HEK293 (cell line): ENCODE data around the gene PPOX.
A peak's percentile ranks its signal among the peaks of the same experiment; 100 is the strongest.

ENCODE experiments used
- HIC1 ChIP-seq: fragments of 450-650 bp; formaldehyde crosslinking; IDR thresholded peaks from 2 replicates; pipeline ENCODE4 v1.5.1; 2016; ENCODE audit warnings: missing biosample characterization, missing genetic modification characterization
- IKZF3 ChIP-seq: fragments of 450-650 bp; IDR thresholded peaks from 2 replicates; pipeline ENCODE4 v1.5.0; 2018; ENCODE audit warnings: missing biosample characterization, mild to moderate bottlenecking, missing genetic modification characterization, moderate library complexity
- KLF8 ChIP-seq: fragments of 450-650 bp; formaldehyde crosslinking; IDR thresholded peaks from 2 replicates; pipeline ENCODE4 v1.5.1; 2016; ENCODE audit warnings: missing biosample characterization, missing genetic modification characterization
- SCRT2 ChIP-seq: fragments of 450-650 bp; formaldehyde crosslinking; IDR thresholded peaks from 2 replicates; pipeline ENCODE4 v1.5.1; 2016; ENCODE audit warnings: missing biosample characterization, missing genetic modification characterization
- SP2 ChIP-seq: fragments of 450-650 bp; formaldehyde crosslinking; IDR thresholded peaks from 2 replicates; pipeline ENCODE4 v1.5.1; 2016; ENCODE audit warnings: missing biosample characterization, missing genetic modification characterization
- TCF7L2 ChIP-seq: IDR thresholded peaks from 2 replicates; pipeline ENCODE4 v1.6.1; 2011; ENCODE audit warnings: low read depth, mild to moderate bottlenecking, inconsistent platforms, low read length, moderate library complexity, borderline replicate concordance
- TSHZ1 ChIP-seq: fragments of 450-650 bp; formaldehyde crosslinking; IDR thresholded peaks from 2 replicates; pipeline ENCODE4 v1.5.1; 2016; ENCODE audit warnings: missing biosample characterization, missing genetic modification characterization, borderline replicate concordance
- WT1 ChIP-seq: fragments of 450-650 bp; formaldehyde crosslinking; IDR thresholded peaks from 2 replicates; pipeline ENCODE4 v1.5.1; 2016; ENCODE audit warnings: missing biosample characterization, missing genetic modification characterization
- ZBTB17 ChIP-seq: fragments of 450-650 bp; formaldehyde crosslinking; IDR thresholded peaks from 2 replicates; pipeline ENCODE4 v1.5.1; 2016; ENCODE audit warnings: missing biosample characterization, missing genetic modification characterization
- ZBTB21 ChIP-seq: fragments of 450-650 bp; formaldehyde crosslinking; IDR thresholded peaks from 2 replicates; pipeline ENCODE4 v1.5.1; 2017; ENCODE audit warnings: missing biosample characterization, missing genetic modification characterization
- ZBTB49 ChIP-seq: fragments of 450-650 bp; formaldehyde crosslinking; IDR thresholded peaks from 2 replicates; pipeline ENCODE4 v1.5.1; 2016; ENCODE audit warnings: missing biosample characterization, missing genetic modification characterization, low read depth
- ZNF10 ChIP-seq: fragments of 450-650 bp; formaldehyde crosslinking; IDR thresholded peaks from 2 replicates; pipeline ENCODE4 v1.5.1; 2017; ENCODE audit warnings: missing biosample characterization, missing genetic modification characterization
- ZNF112 ChIP-seq: fragments of 450-650 bp; formaldehyde crosslinking; IDR thresholded peaks from 2 replicates; pipeline ENCODE4 v1.5.0; 2017; ENCODE audit warnings: missing biosample characterization, missing genetic modification characterization
- ZNF132 ChIP-seq: fragments of 450-650 bp; formaldehyde crosslinking; IDR thresholded peaks from 2 replicates; pipeline ENCODE4 v1.5.1; 2017; ENCODE audit warnings: missing biosample characterization, missing genetic modification characterization, borderline replicate concordance
- ZNF140 ChIP-seq: fragments of 450-650 bp; formaldehyde crosslinking; IDR thresholded peaks from 2 replicates; pipeline ENCODE4 v1.5.1; 2016; ENCODE audit warnings: missing biosample characterization, missing genetic modification characterization
- ZNF155 ChIP-seq: fragments of 450-650 bp; formaldehyde crosslinking; IDR thresholded peaks from 2 replicates; pipeline ENCODE4 v1.5.1; 2016; ENCODE audit warnings: missing biosample characterization, missing genetic modification characterization
- ZNF174 ChIP-seq: fragments of 450-650 bp; formaldehyde crosslinking; IDR thresholded peaks from 2 replicates; pipeline ENCODE4 v1.5.0; 2017; ENCODE audit warnings: missing biosample characterization, mild to moderate bottlenecking, missing genetic modification characterization
- ZNF292 ChIP-seq: fragments of 450-650 bp; formaldehyde crosslinking; IDR thresholded peaks from 2 replicates; pipeline ENCODE4 v1.5.1; 2016; ENCODE audit warnings: low read depth, missing biosample characterization, missing genetic modification characterization, borderline replicate concordance
- ZNF302 ChIP-seq: fragments of 450-650 bp; formaldehyde crosslinking; IDR thresholded peaks from 2 replicates; pipeline ENCODE4 v1.5.1; 2016; ENCODE audit warnings: missing biosample characterization, missing genetic modification characterization, low read depth
- ZNF350 ChIP-seq: fragments of 450-650 bp; formaldehyde crosslinking; IDR thresholded peaks from 2 replicates; pipeline ENCODE4 v1.5.0; 2017; ENCODE audit warnings: missing biosample characterization, mild to moderate bottlenecking, missing genetic modification characterization
- ZNF521 ChIP-seq: fragments of 450-650 bp; formaldehyde crosslinking; IDR thresholded peaks from 2 replicates; pipeline ENCODE4 v1.5.1; 2017; ENCODE audit warnings: missing biosample characterization, mild to moderate bottlenecking, missing genetic modification characterization
- ZNF571 ChIP-seq: fragments of 450-650 bp; formaldehyde crosslinking; IDR thresholded peaks from 2 replicates; pipeline ENCODE4 v1.5.0; 2017; ENCODE audit warnings: missing biosample characterization, missing genetic modification characterization
- ZNF585B ChIP-seq: fragments of 450-650 bp; formaldehyde crosslinking; IDR thresholded peaks from 2 replicates; pipeline ENCODE4 v1.5.1; 2016; ENCODE audit warnings: missing biosample characterization, missing genetic modification characterization
- ZNF624 ChIP-seq: fragments of 450-650 bp; formaldehyde crosslinking; IDR thresholded peaks from 2 replicates; pipeline ENCODE4 v1.5.1; 2017; ENCODE audit warnings: missing biosample characterization, missing genetic modification characterization
- ZNF692 ChIP-seq: fragments of 450-650 bp; formaldehyde crosslinking; IDR thresholded peaks from 2 replicates; pipeline ENCODE4 v1.5.1; 2016; ENCODE audit warnings: missing biosample characterization, missing genetic modification characterization
- ZNF701 ChIP-seq: fragments of 450-650 bp; formaldehyde crosslinking; IDR thresholded peaks from 2 replicates; pipeline ENCODE4 v1.5.1; 2016; ENCODE audit warnings: missing biosample characterization, missing genetic modification characterization
- ZNF704 ChIP-seq: fragments of 450-650 bp; formaldehyde crosslinking; IDR thresholded peaks from 2 replicates; pipeline ENCODE4 v1.5.1; 2016; ENCODE audit warnings: missing biosample characterization, missing genetic modification characterization
- ZNF776 ChIP-seq: fragments of 450-650 bp; formaldehyde crosslinking; IDR thresholded peaks from 2 replicates; pipeline ENCODE4 v1.5.0; 2017; ENCODE audit warnings: missing biosample characterization, missing genetic modification characterization, borderline replicate concordance
- ZNF830 ChIP-seq: fragments of 450-650 bp; IDR thresholded peaks from 2 replicates; pipeline ENCODE4 v1.5.0; 2018; ENCODE audit warnings: missing biosample characterization, missing genetic modification characterization, low read depth, mild to moderate bottlenecking, moderate library complexity

Gene PPOX

GRCh38 chr1:161159087-161159912, 6.9 kb upstream of the PPOX start, which contains the start of gene USP21 (continued):
- TF ChIP-seq TSHZ1 (tag by site-specific recombination): no peak
- no peak for TF ChIP-seq ZNF585B
- no peak for TF ChIP-seq ZNF776 (tag by site-specific recombination)
- TF ChIP-seq WT1: peak; percentile 23; the same call in 1 of the 2 replicates
- no peak for TF ChIP-seq ZNF624 (tag by site-specific recombination)
- no peak for TF ChIP-seq ZNF521 (tag by site-specific recombination)
- TF ChIP-seq ZNF174: no peak
- no peak for TF ChIP-seq SCRT2 (tag by site-specific recombination)
- no peak for TF ChIP-seq ZBTB49 (tag by site-specific recombination)
- TF ChIP-seq HIC1 (tag by site-specific recombination): no peak
- TF ChIP-seq ZNF701 (tag by site-specific recombination): no peak
- TF ChIP-seq SP2 (tag by site-specific recombination): peak; percentile 68
- no peak for TF ChIP-seq ZNF112 (tag by site-specific recombination)
- no peak for TF ChIP-seq IKZF3 (tag by site-specific recombination)
- TF ChIP-seq ZNF155 (tag by site-specific recombination): no peak
- TF ChIP-seq ZNF10 (tag by site-specific recombination): no peak
- TF ChIP-seq ZBTB21 (tag by site-specific recombination): 0 out of 2 replicates have a peak, but pooled peaks have one; percentile 19
- no peak for TF ChIP-seq ZNF571
- TF ChIP-seq ZNF140: no peak
- TF ChIP-seq ZBTB17: peak; percentile 98
- TF ChIP-seq ZNF350 (tag by site-specific recombination): no peak
- no peak for TF ChIP-seq ZNF132 (tag by site-specific recombination)
- no peak for TF ChIP-seq ZNF704 (tag by site-specific recombination)
- no peak for TF ChIP-seq ZNF830 (tag by site-specific recombination)
- TF ChIP-seq KLF8 (tag by site-specific recombination): peak; percentile 65; the same call in 1 of the 2 replicates
- TF ChIP-seq ZNF292: no peak
- no peak for TF ChIP-seq TCF7L2
- peak; percentile 83 for TF ChIP-seq ZNF692
- no peak for TF ChIP-seq ZNF302 (tag by site-specific recombination)
